ENCODE data around the gene GNG11.
"Not testable (repeated sequence)": the region's sequence is repeated elsewhere in the genome, so short reads cannot be mapped to it uniquely, and the experiment has no call there.

Gene GNG11

GRCh38 chr7:93911242-93911641 is 10.3 kb upstream of the GNG11 start:
- in situ Hi-C loops (cut with HindIII; ENCODE audit: low sequenced_read_pairs) = not testable (repeated sequence)

DNA sequence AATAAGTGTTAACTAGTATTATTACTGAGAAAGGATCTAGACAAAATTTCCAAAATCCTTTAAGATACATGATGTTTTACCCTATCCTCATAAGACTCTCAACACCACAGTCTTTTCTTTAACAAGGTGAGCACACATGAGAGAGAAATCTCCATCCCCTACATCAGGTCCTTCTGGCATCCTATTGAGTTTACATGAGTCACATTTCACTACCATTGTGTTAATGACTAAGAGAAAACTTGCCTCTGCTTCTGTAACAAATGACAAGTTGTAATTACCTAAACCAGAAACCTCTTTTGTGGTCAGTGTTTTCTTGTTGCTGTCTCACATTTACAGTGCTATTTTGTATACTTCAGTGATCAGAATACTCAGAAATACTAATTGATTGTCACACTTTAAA is 9.9 kb upstream of the GNG11 start:
- in situ Hi-C loops (cut with HindIII; ENCODE audit: low sequenced_read_pairs) = not testable (repeated sequence)

DNA sequence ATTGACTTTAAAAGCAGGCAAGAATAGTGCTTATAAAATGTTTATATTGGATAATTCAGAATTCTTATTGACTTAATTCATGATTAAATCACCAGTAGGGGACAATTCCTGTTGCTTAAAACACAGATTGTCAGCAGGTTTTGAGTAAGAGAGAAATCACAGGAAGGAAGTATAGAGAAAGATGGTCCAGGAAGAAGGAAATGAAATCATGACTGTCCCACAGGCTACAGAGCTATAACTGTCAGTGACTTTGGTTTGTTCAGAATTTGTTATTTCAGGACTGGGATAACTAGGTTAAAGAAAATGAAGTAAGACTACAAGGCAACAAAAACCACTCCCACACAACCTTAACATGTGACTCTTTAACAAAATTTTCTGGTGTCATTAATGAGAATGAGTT is 8.3 kb upstream of the GNG11 start:
- in situ Hi-C loops (cut with HindIII; ENCODE audit: low sequenced_read_pairs) = no loop called here

DNA sequence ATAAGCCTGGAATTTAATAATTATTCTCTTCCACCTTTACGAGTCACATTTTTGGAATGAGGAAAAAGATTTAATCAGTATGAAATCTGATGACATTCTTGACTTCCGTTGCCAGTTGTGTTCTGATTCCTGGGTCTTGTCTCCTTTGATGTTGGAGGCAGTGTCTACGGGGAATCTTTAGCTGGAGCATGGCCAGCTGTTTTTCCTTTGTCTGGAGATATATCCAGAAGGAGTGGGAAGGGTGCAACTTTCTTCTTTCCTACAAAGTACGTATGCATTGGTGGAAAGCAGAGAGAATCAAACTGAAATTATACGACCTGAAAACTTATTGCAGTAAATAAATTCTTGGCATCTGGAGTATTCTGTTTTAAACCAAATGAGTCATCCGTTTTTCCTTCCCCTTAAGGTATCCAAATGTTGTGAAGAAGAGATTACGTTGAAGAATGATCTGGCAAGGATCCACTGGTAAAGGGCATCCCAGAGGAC is 6.9 kb upstream of the GNG11 start:
- in situ Hi-C loops (cut with HindIII; ENCODE audit: low sequenced_read_pairs) = no loop called here

DNA sequence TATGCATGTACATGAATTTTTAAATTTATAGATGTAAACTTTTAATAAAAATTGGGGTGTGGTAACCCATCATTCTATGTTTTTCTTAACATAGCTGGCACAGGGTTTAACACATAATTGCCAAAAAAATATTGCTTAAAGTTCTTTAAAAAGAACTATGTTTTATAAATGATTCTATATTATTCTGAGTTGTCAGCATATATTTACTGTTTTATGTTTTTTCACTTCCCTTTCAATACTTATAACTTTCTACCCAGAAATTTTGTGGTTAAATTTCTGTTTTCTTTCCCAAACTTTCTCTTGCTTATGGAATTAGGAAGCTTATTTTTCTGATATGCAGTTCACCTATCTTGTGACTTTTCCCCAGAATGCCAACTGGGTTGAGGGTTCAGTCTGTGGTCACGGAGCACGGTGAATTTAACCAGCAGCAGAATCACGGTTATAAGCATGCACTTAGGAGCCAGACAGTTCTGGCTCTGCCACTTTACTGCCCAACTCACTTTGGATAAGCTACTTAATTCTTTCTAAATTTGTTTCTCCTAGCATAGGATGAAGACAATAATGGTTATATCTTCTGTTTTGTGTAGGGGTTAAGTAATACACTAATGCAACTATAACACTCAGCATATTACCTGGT is 6.2 kb upstream of the GNG11 start:
- in situ Hi-C loops (cut with HindIII; ENCODE audit: low sequenced_read_pairs) = not testable (repeated sequence)

DNA sequence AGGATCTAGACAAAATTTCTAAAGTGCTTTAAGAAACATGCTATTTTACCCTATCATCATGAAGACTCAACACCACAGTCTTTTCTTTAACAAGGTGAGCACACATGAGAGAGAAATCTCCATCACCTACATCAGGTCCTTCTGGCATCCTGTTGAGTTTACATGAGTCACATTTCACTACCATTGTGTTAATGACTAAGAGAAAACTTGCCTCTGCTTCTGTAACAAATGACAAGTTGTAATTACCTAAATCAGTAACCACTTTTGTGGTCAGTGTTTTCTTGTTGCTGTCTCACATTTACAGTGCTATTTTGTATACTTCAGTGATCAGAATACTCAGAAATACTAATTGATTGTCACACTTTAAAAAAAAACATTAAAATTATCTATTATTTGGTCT is 5.6 kb upstream of the GNG11 start:
- in situ Hi-C loops (cut with HindIII; ENCODE audit: low sequenced_read_pairs) = not testable (repeated sequence)

DNA sequence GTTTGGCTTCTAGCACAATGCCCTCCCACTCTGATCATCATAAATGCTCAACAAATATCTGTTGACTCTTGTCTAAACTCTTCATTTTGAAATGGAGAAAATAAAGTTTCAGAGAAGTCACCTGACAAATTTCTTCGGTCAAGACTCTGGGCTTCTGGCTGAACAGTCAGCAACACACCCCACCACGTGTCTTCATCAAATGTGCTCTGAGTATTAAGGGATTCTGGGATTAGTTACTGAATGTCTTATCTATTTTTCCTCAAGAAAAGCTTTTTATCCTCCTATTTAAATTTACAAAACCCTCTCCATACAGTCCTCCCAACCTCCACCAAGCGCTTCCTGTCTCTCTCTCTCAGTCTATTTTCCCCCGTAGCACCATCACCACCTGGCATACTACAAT is 5.2 kb upstream of the GNG11 start:
- in situ Hi-C loops (cut with HindIII; ENCODE audit: low sequenced_read_pairs) = not testable (repeated sequence)

DNA sequence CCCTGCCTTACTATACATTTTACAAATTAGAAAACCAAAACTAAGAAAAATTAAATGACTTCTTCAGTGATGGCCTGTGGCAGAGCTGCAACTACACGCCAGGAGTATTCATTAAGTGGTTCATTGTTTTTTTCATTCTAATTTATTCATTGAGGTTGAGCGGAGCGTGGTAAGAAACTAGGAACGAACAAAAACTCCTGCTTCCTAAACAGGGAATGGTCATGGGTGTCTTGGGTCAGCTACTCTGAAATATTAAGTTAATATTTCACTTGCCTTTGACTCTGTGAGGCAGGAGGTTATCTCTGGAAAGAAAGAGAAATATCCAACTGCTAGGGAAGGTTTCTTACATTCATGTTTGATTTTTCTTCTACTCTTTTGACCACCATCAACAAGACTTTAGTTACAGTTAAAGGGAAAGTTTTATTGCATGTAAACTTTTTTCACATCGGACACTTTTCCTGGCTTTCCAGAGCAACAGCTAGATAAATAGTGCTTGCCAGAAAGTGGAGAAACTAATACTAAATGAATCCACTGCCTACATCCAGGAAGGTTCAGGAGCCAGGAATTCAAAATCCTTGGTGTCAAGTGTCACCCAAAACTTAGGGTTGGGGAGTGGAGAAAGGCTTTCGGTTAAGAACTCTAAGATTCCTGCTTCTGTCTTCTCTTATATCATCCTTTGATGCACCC is 896 bp upstream of the GNG11 start:
- in situ Hi-C loops (cut with HindIII; ENCODE audit: low sequenced_read_pairs) = no loop called here

- in situ Hi-C loops (cut with HindIII; ENCODE audit: low sequenced_read_pairs) = no loop called here
Measured at GRCh38 chr7:93921186-93921585, 349 bp upstream of the GNG11 start.

DNA sequence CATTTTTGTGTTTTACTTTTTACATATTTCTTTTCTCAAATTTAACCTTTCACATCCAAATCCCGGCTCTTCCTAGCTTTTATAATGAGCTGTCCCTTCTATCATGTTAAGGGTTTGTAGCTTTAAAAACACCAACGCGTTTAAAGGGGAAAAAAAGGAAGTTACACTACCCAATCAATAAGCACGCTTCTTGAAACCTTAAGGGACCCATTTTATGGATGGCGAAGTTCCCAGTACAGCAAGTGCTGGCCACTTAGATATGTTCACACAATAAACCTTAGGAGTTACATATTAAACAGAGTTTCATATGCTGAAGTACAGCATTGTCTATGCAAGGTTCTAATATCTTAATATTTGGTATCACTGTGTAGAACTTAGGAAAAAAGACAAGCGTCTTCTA is 1.8 kb downstream of the GNG11 start:
- in situ Hi-C loops (cut with HindIII; ENCODE audit: low sequenced_read_pairs) = no loop called here

DNA sequence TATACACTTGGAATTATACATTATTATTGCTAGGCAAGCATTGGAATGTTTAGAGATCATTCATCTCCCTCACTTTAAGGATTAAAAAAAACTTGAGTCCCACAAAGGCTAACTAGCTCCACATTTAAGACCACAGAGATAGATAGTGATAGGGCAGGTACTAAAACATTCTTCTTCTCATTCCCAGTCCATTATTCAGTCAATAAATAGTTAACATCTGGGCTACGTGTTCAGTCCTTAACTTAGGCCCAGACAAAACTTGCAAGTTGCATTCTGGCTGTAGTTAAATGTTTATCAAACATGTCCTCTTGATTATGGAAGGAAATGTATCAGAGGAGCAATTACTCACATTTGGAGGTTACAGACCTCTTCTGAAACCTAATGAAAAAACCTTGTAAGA is 2.4 kb downstream of the GNG11 start:
- in situ Hi-C loops (cut with HindIII; ENCODE audit: low sequenced_read_pairs) = no loop called here

- in situ Hi-C loops (cut with HindIII; ENCODE audit: low sequenced_read_pairs) = no loop called here
Measured at GRCh38 chr7:93926800-93927199, 5.3 kb downstream of the GNG11 start.

- in situ Hi-C loops (cut with HindIII; ENCODE audit: low sequenced_read_pairs) = no loop called here
Measured at GRCh38 chr7:93927585-93927984, 6.0 kb downstream of the GNG11 start.

- in situ Hi-C loops (cut with HindIII; ENCODE audit: low sequenced_read_pairs) = no loop called here
Measured at GRCh38 chr7:93931655-93932054, 10.1 kb downstream of the GNG11 start.

DNA sequence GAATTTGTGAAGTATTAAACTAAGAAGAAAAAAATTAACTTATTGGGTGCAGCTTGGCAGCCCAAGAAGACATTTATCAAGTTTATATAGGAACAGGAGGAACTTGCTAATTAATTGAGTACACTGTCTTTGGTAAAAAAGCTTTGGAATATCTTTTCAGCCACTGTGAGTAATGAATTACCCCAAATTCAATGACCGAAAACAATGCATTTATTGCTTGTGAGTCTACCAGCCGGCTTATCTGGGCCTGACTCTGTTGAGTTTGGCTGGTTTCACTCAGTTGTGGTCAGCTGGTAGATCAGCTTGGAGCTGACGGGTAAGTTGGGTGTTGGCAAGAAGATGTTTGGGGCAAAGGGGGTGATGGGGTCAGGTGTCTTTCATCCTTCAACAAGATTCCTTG is 11.6 kb downstream of the GNG11 start:
- in situ Hi-C loops (cut with HindIII; ENCODE audit: low sequenced_read_pairs) = no loop called here

DNA sequence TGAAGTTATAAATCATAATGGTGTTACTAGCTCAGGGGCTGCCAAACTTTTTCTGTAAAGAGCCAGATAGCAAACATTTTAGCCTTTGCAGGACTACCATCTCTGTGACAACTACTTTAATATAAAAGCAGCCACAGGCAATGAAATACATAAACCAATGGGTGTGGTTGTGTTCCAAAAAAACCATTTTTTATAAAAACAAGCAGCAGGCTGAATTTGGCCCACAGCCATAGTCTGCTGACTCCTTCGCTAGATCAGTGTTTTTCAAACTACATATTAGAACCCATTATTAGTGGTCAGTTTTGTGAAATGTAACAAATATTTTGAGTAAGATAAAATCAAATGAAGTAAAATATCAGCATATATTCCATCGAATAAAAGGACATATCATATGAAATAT is 13.6 kb downstream of the GNG11 start:
- in situ Hi-C loops (cut with HindIII; ENCODE audit: low sequenced_read_pairs) = no loop called here

GRCh38 chr7:93937818-93938217 is 16.3 kb downstream of the GNG11 start:
- in situ Hi-C loops (cut with HindIII; ENCODE audit: low sequenced_read_pairs) = no loop called here

DNA sequence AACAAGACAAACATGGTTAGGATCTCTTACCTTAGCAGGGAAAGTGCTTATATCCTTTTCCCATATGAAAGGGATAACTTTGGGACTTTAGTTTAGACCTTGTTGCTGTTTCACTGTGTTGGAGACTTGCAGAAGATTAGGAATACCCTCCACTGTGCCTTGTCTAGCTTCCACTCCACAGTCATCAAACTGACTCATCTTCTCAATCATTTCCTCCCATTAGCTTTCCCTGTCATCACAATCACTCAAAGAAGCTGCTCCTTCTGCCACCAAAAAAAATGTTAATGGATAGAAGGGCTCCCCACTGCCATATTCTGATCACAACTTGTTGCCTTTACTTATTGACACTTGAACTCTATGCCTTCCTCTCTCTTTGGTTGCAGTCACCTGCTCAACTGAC is 16.8 kb downstream of the GNG11 start:
- in situ Hi-C loops (cut with HindIII; ENCODE audit: low sequenced_read_pairs) = no loop called here

GRCh38 chr7:93941945-93942344 is 20.4 kb downstream of the GNG11 start:
- in situ Hi-C loops (cut with HindIII; ENCODE audit: low sequenced_read_pairs) = no loop called here

DNA sequence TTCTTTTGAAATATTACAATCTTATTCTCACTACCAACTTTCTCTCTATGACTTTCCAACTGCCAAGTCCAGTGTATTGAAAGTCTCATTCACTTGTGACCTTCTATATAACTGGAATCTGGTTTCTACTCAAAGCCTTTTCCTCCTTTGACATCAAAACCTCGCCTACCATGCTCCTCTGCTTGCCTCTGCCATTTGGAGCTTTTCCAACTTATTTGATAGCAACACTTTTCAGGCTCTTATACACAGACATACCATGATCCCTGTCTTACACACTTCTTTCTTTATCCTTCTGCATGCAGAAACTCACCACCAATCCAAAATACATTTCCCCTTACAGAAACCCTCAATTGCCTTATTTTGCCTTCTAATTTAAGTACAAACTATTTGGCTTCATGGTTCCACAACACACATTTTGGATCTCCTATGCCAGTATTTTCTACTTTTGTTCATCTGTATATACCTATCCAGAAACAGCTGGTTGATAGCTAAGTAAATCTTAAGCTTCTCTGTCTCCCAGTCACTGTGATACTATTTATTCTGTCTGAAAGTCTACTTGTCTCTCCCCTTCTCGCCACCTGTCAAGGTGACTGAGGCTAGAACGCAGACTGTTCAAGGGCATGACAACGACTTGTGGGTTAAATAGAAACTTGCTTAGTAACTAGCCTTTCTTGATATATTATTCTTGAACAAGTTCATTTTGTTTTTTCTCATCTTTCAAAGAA is 22.4 kb downstream of the GNG11 start:
- in situ Hi-C loops (cut with HindIII; ENCODE audit: low sequenced_read_pairs) = no loop called here

- in situ Hi-C loops (cut with HindIII; ENCODE audit: low sequenced_read_pairs) = no loop called here
Measured at GRCh38 chr7:93944673-93945072, 23.1 kb downstream of the GNG11 start.

- in situ Hi-C loops (cut with HindIII; ENCODE audit: low sequenced_read_pairs) = no loop called here
Measured at GRCh38 chr7:93945083-93945482, 23.5 kb downstream of the GNG11 start.

All from DLD1 (cell line).